Endothelial cell of umbilical vein (primary cell): ENCODE data around the gene SMAD2.

ENCODE experiments used
- EZH2 ChIP-seq: IDR thresholded peaks from 2 replicates; pipeline ENCODE4 v1.6.1; 2012; ENCODE audit warnings: borderline replicate concordance, low read depth, mild to moderate bottlenecking, moderate library complexity, low read length, inconsistent platforms; ENCODE audit not compliant: severe bottlenecking
- FOS ChIP-seq: IDR thresholded peaks from 2 replicates; pipeline ENCODE4 v1.6.1; 2011; ENCODE audit warnings: mild to moderate bottlenecking, low read length, moderate library complexity, borderline replicate concordance; ENCODE audit not compliant: insufficient read depth
- GATA2 ChIP-seq: IDR thresholded peaks from 2 replicates; pipeline ENCODE4 v1.7.0; 2011; ENCODE audit warnings: low read depth, mild to moderate bottlenecking, moderate library complexity, mixed read lengths, low read length; ENCODE audit not compliant: insufficient read length, insufficient read depth
- JUN ChIP-seq: IDR thresholded peaks from 2 replicates; pipeline ENCODE4 v1.6.1; 2011; ENCODE audit warnings: borderline replicate concordance, low read depth; ENCODE audit not compliant: insufficient read length, insufficient read depth
- MYC ChIP-seq: IDR thresholded peaks from one replicate; pipeline ENCODE4 v1.6.1; 2011; ENCODE audit warnings: mild to moderate bottlenecking, low read depth, low read length
- POLR2A ChIP-seq: IDR thresholded peaks from 2 replicates; pipeline ENCODE4 v1.6.1; 2012; ENCODE audit warnings: low read depth, mild to moderate bottlenecking, control low read depth, low read length
- POLR2AphosphoS5 ChIP-seq: IDR thresholded peaks from 2 replicates; pipeline ENCODE4 v1.6.1; 2012; ENCODE audit warnings: low read depth, mild to moderate bottlenecking, control low read depth, low read length, moderate library complexity; ENCODE audit not compliant: insufficient read depth
- TF ChIP-seq, protein P1 (sequence below), 2 donors: IDR thresholded peaks; 1 replicate in 1 of 2; 2 replicates in 1 of 2; pipeline ENCODE4 v1.5.1; 2011; ENCODE audit warnings: low read length in 2 of 2, mild to moderate bottlenecking in 2 of 2, moderate library complexity in 2 of 2, control low read depth in 1 of 2, inconsistent platforms in 1 of 2, low read depth in 1 of 2; ENCODE audit not compliant: insufficient read depth in 1 of 2; ENCODE audit errors: extremely low read depth in 1 of 2
- TF ChIP-seq, protein P2 (sequence below): IDR thresholded peaks from 2 replicates; pipeline ENCODE4 v1.6.1; 2011; ENCODE audit not compliant: insufficient read depth, insufficient read length

DNA sequence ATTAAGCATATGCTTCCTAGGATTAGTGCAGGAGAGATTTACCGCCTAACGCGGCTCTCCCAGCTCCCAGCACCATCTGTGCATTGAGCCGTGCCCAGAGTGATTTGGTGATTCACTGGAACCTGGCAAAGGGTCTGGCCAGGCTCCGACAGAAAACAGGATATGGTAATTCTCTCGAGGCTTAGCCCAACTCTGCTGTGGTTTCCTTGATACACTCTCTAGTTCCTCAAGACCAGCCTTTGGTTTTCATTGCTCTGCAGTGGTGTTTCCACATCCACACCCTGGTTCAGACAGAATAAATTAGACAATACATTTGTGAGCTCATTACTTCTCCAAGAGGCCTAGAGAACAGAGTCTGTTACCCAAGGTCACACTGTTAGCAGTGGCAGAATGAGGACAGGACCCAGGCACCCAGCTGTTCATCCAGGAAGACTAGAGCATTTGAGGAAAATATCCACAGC is 23.0 kb upstream of the SMAD2 start:
- TF ChIP-seq, protein P1, sequence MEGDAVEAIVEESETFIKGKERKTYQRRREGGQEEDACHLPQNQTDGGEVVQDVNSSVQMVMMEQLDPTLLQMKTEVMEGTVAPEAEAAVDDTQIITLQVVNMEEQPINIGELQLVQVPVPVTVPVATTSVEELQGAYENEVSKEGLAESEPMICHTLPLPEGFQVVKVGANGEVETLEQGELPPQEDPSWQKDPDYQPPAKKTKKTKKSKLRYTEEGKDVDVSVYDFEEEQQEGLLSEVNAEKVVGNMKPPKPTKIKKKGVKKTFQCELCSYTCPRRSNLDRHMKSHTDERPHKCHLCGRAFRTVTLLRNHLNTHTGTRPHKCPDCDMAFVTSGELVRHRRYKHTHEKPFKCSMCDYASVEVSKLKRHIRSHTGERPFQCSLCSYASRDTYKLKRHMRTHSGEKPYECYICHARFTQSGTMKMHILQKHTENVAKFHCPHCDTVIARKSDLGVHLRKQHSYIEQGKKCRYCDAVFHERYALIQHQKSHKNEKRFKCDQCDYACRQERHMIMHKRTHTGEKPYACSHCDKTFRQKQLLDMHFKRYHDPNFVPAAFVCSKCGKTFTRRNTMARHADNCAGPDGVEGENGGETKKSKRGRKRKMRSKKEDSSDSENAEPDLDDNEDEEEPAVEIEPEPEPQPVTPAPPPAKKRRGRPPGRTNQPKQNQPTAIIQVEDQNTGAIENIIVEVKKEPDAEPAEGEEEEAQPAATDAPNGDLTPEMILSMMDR (IDR thresholded peaks at IDR 0.05; ENCODE audit: extremely low read depth in 1 of 2, insufficient read depth in 1 of 2, low read depth in 1 of 2, low read length in 2 of 2), result no peak
- TF ChIP-seq POLR2AphosphoS5, result no peak
- TF ChIP-seq EZH2, result no peak
- TF ChIP-seq POLR2A, result no peak
- TF ChIP-seq, protein P2, sequence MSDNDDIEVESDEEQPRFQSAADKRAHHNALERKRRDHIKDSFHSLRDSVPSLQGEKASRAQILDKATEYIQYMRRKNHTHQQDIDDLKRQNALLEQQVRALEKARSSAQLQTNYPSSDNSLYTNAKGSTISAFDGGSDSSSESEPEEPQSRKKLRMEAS, result no peak
- TF ChIP-seq JUN, result no peak
- no peak for TF ChIP-seq MYC
- TF ChIP-seq FOS, result no peak
- TF ChIP-seq GATA2, result no peak
